ENCODE results near the gene CCNQ. TPM values are rescaled to one million over a fixed set of nuclear protein-coding genes. Genes with fewer than 3 reads are reported as not detected.

The CCNQ gene
- total RNA-seq, 2 donors from 2014 or later, result 8.6 to 23.9 TPM

DNA sequence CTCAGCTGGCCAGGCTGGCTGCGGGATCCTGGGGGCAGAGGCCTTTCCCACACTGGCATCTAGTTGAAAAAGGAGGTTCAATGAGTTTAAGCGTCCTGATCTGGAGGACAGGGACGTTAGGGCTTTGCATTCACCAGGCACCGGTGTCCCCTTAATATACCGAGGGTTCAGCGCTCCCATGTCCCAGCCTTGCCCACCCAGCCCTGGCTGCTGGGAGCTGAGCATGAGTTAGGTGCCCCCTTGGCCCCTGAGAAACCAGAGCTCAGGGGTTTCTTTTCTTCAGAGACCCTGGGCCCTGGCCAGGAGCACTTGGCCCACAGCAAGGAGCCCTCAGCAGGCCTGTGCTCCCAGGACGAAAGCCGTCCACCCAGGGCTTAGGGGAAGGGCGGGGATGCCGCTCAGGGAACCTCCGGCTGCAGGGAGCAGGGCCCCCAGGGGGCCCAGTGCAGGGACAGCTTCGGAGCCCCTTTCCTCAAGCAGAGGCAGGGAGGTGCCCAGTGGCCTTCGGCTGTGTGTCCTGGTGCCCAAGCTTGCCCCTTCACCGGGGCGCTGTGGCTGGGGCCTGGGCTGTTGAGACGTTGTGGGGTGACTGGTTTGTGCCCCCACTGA is 27.2 kb upstream of the CCNQ start:
- Histone ChIP-seq H3K27me3 (no peaks in the 10 kb centered on the region), H3K4me1 (no peaks in the 10 kb centered on the region), H3K36me3 (replicated peaks in 1 of 2; ENCODE audit: insufficient read depth in 1 of 2, low read depth in 2 of 2) (no peaks in the 10 kb centered on the region), H3K9me3 (no peaks in the 10 kb centered on the region), H3K27ac (no peak overlapping the region), H3K4me3 (no peak overlapping the region)
- intact Hi-C loops (cut with DNase I), result no loop called here
- TF ChIP-seq CTCF (IDR thresholded peaks at IDR 0.05), result no peak
- TF ChIP-seq POLR2A (IDR thresholded peaks at IDR 0.05), result no peak
- peak in 1 of 4 donors; percentile 2 for DNase-seq
- 92% methylated on average over 9 of the region's 16 CpGs; no CpG with 5 or more reads in 1 of the 2 donors for WGBS, 2 donors
- ATAC-seq, result no peak

GRCh38 chrX:153625271-153626024 is 26.5 kb upstream of the CCNQ start:
- ATAC-seq (no peak), DNase-seq (peak in 1 of 4 donors; percentile 2)
- H3K27me3 ChIP-seq, result no peaks in the 10 kb centered on the region
- intact Hi-C loops (cut with DNase I), result no loop called here
- no peak for TF ChIP-seq CTCF (IDR thresholded peaks at IDR 0.05)
- TF ChIP-seq POLR2A (IDR thresholded peaks at IDR 0.05), result no peak
- no peaks in the 10 kb centered on the region for H3K4me1 ChIP-seq
- no peak overlapping the region for H3K4me3 ChIP-seq
- WGBS, 2 donors, result 87% methylated on average over 16 of the region's 21 CpGs; no CpG with 5 or more reads in 1 of the 2 donors
- H3K27ac ChIP-seq, result no peak overlapping the region
- no peaks in the 10 kb centered on the region for H3K9me3 ChIP-seq
- H3K36me3 ChIP-seq (replicated peaks in 1 of 2; ENCODE audit: insufficient read depth in 1 of 2, low read depth in 2 of 2), result no peaks in the 10 kb centered on the region

DNA sequence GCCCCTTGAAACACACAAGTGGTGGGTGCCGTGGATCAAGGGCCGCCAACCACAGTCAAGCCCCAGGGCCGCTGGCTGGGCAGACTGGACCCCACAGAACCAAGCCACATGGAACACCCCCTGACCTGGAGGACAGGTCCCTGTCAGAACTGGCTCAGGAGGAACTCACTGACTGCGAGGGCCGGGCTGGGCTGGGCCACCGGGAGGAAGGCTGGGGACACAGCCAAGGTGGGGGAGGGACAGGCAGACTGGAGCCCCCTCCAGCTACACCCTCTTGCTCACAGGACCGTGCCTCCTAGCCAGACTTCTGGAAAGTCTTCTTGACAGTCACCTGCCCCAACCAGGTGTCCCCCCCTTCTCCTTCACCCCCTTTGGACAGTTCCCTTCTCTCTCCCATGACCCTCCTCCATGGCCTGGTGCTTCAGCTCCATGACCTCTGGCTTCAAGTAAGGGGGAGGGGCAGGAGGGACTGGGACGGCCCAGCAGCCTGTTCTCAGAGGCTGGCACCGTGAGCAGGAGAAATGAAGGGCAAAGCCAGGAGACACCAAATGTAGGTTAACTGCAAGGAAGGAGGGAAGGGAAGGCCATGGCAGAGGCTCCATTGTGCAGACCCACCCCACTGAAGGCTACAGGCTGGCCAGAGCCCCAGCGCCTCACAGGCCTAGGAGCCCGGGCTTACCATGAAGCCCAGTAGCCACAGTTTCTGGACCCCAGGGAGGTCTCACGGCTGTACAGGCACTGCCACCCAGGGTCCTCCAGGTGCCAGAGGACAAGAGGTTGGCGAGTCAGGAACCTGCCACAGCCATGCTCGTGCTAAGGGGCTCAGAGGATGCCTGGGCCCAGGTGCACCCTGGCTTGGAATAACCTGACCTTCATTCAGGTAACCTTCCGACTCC is 25.5 kb upstream of the CCNQ start:
- ATAC-seq, result no peak
- Histone ChIP-seq H3K27ac (no peak overlapping the region), H3K27me3 (no peaks in the 10 kb centered on the region), H3K36me3 (replicated peaks in 1 of 2; ENCODE audit: insufficient read depth in 1 of 2, low read depth in 2 of 2) (no peaks in the 10 kb centered on the region), H3K4me1 (no peaks in the 10 kb centered on the region), H3K4me3 (no peak overlapping the region), H3K9me3 (no peaks in the 10 kb centered on the region)
- intact Hi-C loops (cut with DNase I), result no loop called here
- whole genome bisulfite sequencing, 2 donors, result 83 to 86% methylated on average over 1 to 5 of the region's 15 CpGs
- TF ChIP-seq CTCF (IDR thresholded peaks at IDR 0.05) (no peak), POLR2A (IDR thresholded peaks at IDR 0.05) (no peak)
- DNase-seq, result peak in 1 of 4 donors; percentile 2

GRCh38 chrX:153623310-153624029 is 24.5 kb upstream of the CCNQ start:
- no peaks in the 10 kb centered on the region for H3K27me3 ChIP-seq
- TF ChIP-seq POLR2A (IDR thresholded peaks at IDR 0.05), result no peak
- TF ChIP-seq CTCF (IDR thresholded peaks at IDR 0.05), result no peak
- intact Hi-C loops (cut with DNase I), result no loop called here
- ATAC-seq, result no peak
- H3K27ac ChIP-seq, result no peak overlapping the region
- no peak overlapping the region for H3K4me3 ChIP-seq
- H3K9me3 ChIP-seq, result no peaks in the 10 kb centered on the region
- H3K36me3 ChIP-seq (replicated peaks in 1 of 2; ENCODE audit: insufficient read depth in 1 of 2, low read depth in 2 of 2), result no peaks in the 10 kb centered on the region
- peak in 1 of 4 donors; percentile 1 for DNase-seq
- WGBS, 2 donors, result 50 to 55% methylated on average over 6 to 14 of the region's 16 CpGs
- no peaks in the 10 kb centered on the region for H3K4me1 ChIP-seq
